ENCODE data around the gene TBL2. TPM values are rescaled to one million over a fixed set of nuclear protein-coding genes. Genes with fewer than 3 reads are reported as not detected.

The TBL2 gene
- total RNA-seq (ENCODE audit: low replicate concordance) = 45.9 and 55.8 TPM in 2 replicates
- long read RNA-seq, full-length matches to known transcripts = 47 of 56 reads
- long read RNA-seq, partial matches to known transcripts = 4 of 56 reads
- long read RNA-seq, other reads (novel, unspliced or antisense) = 5 of 56 reads

- Mint-ChIP-seq H3K4me3 (peak within 1 kb of the TSS; percentile 93), H3K36me3 (peaks cover 7% of the 10 kb centered on the region), H3K27me3 (no peaks in the 10 kb centered on the region), H3K9me3 (peaks cover 6% of the 10 kb centered on the region), H3K27ac (peak within 1 kb of the TSS; percentile 93), H3K4me1 (ENCODE audit: unreplicated experiment) (peaks cover 13% of the 10 kb centered on the region)
- TF ChIP-seq CTCF (conservative IDR thresholded peaks at IDR 0.05) = peak; percentile 26
- DNase-seq (ENCODE audit: extremely low spot score, unreplicated experiment) = peak; percentile 99
Measured at GRCh38 chr7:73578342-73579128, at the start of gene TBL2. TBL2 (minus strand) TSS chr7:73578579; CDS start chr7:73578549, 30 bp downstream.

- no peak overlapping the region for H3K4me3 Mint-ChIP-seq
- H3K27ac Mint-ChIP-seq = no peak overlapping the region
- no peak for TF ChIP-seq CTCF (conservative IDR thresholded peaks at IDR 0.05)
- H3K36me3 Mint-ChIP-seq = no peaks in the 10 kb centered on the region
- no peaks in the 10 kb centered on the region for H3K9me3 Mint-ChIP-seq
- H3K27me3 Mint-ChIP-seq = peaks cover 62% of the 10 kb centered on the region
- DNase-seq (ENCODE audit: extremely low spot score, unreplicated experiment) = no peak
- no peaks in the 10 kb centered on the region for H3K4me1 Mint-ChIP-seq (ENCODE audit: unreplicated experiment)
Measured at GRCh38 chr7:73626814-73627213, 48.4 kb upstream of the TBL2 start.

- no peak overlapping the region for H3K4me3 Mint-ChIP-seq
- H3K4me1 Mint-ChIP-seq (ENCODE audit: unreplicated experiment) = no peaks in the 10 kb centered on the region
- DNase-seq (ENCODE audit: extremely low spot score, unreplicated experiment) = no peak
- TF ChIP-seq CTCF (conservative IDR thresholded peaks at IDR 0.05) = no peak
- H3K27ac Mint-ChIP-seq = no peak overlapping the region
- peaks cover 62% of the 10 kb centered on the region for H3K27me3 Mint-ChIP-seq
- no peaks in the 10 kb centered on the region for H3K36me3 Mint-ChIP-seq
- H3K9me3 Mint-ChIP-seq = no peaks in the 10 kb centered on the region
Measured at GRCh38 chr7:73625276-73625675, 46.9 kb upstream of the TBL2 start.

GRCh38 chr7:73624669-73625001 is 46.3 kb upstream of the TBL2 start:
- no peaks in the 10 kb centered on the region for H3K36me3 Mint-ChIP-seq
- H3K27ac Mint-ChIP-seq = no peak overlapping the region
- H3K4me1 Mint-ChIP-seq (ENCODE audit: unreplicated experiment) = no peaks in the 10 kb centered on the region
- no peak for DNase-seq (ENCODE audit: extremely low spot score, unreplicated experiment)
- H3K4me3 Mint-ChIP-seq = peak overlapping the region; percentile 74
- H3K9me3 Mint-ChIP-seq = no peaks in the 10 kb centered on the region
- H3K27me3 Mint-ChIP-seq = peaks cover 61% of the 10 kb centered on the region
- TF ChIP-seq CTCF (conservative IDR thresholded peaks at IDR 0.05) = no peak

- Mint-ChIP-seq H3K27me3 (peaks cover 58% of the 10 kb centered on the region), H3K4me3 (peak within 1 kb of the TSS; percentile 82), H3K36me3 (no peaks in the 10 kb centered on the region), H3K4me1 (ENCODE audit: unreplicated experiment) (no peaks in the 10 kb centered on the region), H3K9me3 (no peaks in the 10 kb centered on the region), H3K27ac (peak within 1 kb of the TSS; percentile 23)
- no peak for TF ChIP-seq CTCF (conservative IDR thresholded peaks at IDR 0.05)
- DNase-seq (ENCODE audit: extremely low spot score, unreplicated experiment) = peak; percentile 81
Measured at GRCh38 chr7:73623798-73624668, 45.7 kb upstream of the TBL2 start, which contains the start of gene MLXIPL. MLXIPL (minus strand) TSS chr7:73624522; CDS start chr7:73624492, 30 bp downstream.
